CD4-positive, CD25-positive, alpha-beta regulatory T cell (primary cell): ENCODE measurements around the gene BABAM2. TPM values are rescaled to one million over a fixed set of nuclear protein-coding genes. Genes with fewer than 3 reads are reported as not detected.
"Not testable (repeated sequence)": the region's sequence is repeated elsewhere in the genome, so short reads cannot be mapped to it uniquely, and the experiment has no call there.

ENCODE experiments used
- ATAC-seq, 2 donors: fragments of 150-1000 bp; cut with Tn5 transposase; one replicate each; pipeline ENCODE4 v1.10.0; 2021; ENCODE audit warnings: low read depth in 2 of 2, moderate number of reproducible peaks in 2 of 2, moderate library complexity in 1 of 2
- DNase-seq, 3 donors: peaks; one replicate each; pipeline versions ENCODE4 v3.0.0 to v3.0.0-alpha.2; 2012 to 2022; ENCODE audit warnings: mixed read lengths in 1 of 3
- H3K27ac ChIP-seq: one replicate; pipeline ENCODE4 v1.7.0; 2013; ENCODE audit warnings: mild to moderate bottlenecking, low read length; ENCODE audit not compliant: insufficient read depth, poor library complexity, severe bottlenecking
- H3K27me3 ChIP-seq: one replicate; pipeline ENCODE4 v1.7.0; 2013; ENCODE audit warnings: low read length; ENCODE audit not compliant: control insufficient read depth, insufficient read depth
- H3K36me3 ChIP-seq: one replicate; pipeline ENCODE4 v1.7.0; 2013; ENCODE audit warnings: mild to moderate bottlenecking, low read length, moderate library complexity; ENCODE audit not compliant: control insufficient read depth, insufficient read depth
- H3K4me1 ChIP-seq: 2 replicates; pipeline ENCODE4 v1.7.0; 2013; ENCODE audit warnings: mild to moderate bottlenecking, low read length; ENCODE audit not compliant: insufficient read depth, control insufficient read depth, poor library complexity, severe bottlenecking
- H3K4me3 ChIP-seq: one replicate; pipeline ENCODE4 v1.7.0; 2013; ENCODE audit warnings: low read depth, mild to moderate bottlenecking, low read length, moderate library complexity
- H3K9me3 ChIP-seq, 2 experiments: 1 replicate in 1 of 2; 2 replicates in 1 of 2; pipeline ENCODE4 v1.7.0; 2013; ENCODE audit warnings: low read length in 2 of 2, mild to moderate bottlenecking in 1 of 2, moderate library complexity in 1 of 2; ENCODE audit not compliant: control insufficient read depth in 2 of 2
- H3K27ac Mint-ChIP-seq, 3 donors: one replicate each; pipeline ENCODE4 v1.8.0; 2020 to 2022; ENCODE audit warnings: mild to moderate bottlenecking in 3 of 3, mixed read lengths in 3 of 3, moderate library complexity in 2 of 3
- H3K27me3 Mint-ChIP-seq: one replicate; pipeline ENCODE4 v1.8.0; 2022; ENCODE audit warnings: mild to moderate bottlenecking, mixed read lengths
- H3K36me3 Mint-ChIP-seq: one replicate; pipeline ENCODE4 v1.8.0; 2020; ENCODE audit warnings: mixed read lengths
- H3K4me1 Mint-ChIP-seq, 4 donors: one replicate each; pipeline ENCODE4 v1.8.0; 2020 to 2022; ENCODE audit warnings: mixed read lengths in 4 of 4, mild to moderate bottlenecking in 1 of 4
- H3K4me3 Mint-ChIP-seq, 4 donors: one replicate each; pipeline ENCODE4 v1.8.0; 2020 to 2022; ENCODE audit warnings: mild to moderate bottlenecking in 4 of 4, mixed read lengths in 4 of 4, moderate library complexity in 3 of 4
- H3K9me3 Mint-ChIP-seq, 7 donors: one replicate each; pipeline ENCODE4 v1.8.0; 2020 to 2022; ENCODE audit warnings: mixed read lengths in 7 of 7, mild to moderate bottlenecking in 3 of 7, moderate library complexity in 2 of 7
- polyA plus RNA-seq, 4 donors: library from polyadenylated mRNA; unstranded; fragments of 300-500 nt; fragmentation: Illumina TruSeq; gene quantifications; one replicate each; pipeline ENCODE4 v1.2.3, GENCODE V29; 2021
- total RNA-seq: library from RNA; stranded (reverse); gene quantifications from one replicate; pipeline ENCODE4 v1.2.3, GENCODE V29; 2022

BABAM2 gene
- total and polyA plus RNA-seq, 5 donors from 2014 or later = 42.9 to 70.0 (median 58.5) TPM

DNA sequence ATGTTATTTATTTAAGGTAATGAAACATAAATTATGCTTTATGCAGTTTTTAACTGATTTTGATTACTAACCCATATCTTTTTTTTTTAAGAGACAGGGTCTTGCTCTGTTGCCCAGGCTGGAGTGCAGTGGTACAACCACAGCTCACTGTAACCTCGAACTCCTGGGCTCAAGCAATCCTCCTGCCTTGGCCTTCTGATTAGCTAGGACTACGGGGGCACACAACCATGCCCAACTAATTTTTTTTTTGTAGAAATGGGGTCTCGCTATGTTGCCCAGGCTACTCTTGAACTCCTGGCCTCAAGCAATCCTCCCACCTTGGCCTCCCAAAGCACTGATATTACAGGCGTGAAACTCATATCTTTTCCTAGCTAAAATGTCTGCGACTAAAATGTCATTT, 26.6 kb upstream of the BABAM2 start:
- H3K27ac Mint-ChIP-seq, H3K4me3 ChIP-seq, H3K27me3 ChIP-seq, ATAC-seq, H3K9me3 ChIP-seq, H3K4me1 Mint-ChIP-seq, H3K27me3 Mint-ChIP-seq, H3K4me3 Mint-ChIP-seq, H3K36me3 ChIP-seq, H3K36me3 Mint-ChIP-seq, H3K27ac ChIP-seq, H3K4me1 ChIP-seq, H3K9me3 Mint-ChIP-seq, DNase-seq: not testable (repeated sequence)

- H3K9me3 Mint-ChIP-seq = no peaks in the 10 kb centered on the region
- ATAC-seq (no peak), DNase-seq (no peak)
- no peak overlapping the region for H3K27ac ChIP-seq
- no peak overlapping the region for H3K4me3 ChIP-seq
- H3K4me1 ChIP-seq = no peaks in the 10 kb centered on the region
- no peaks in the 10 kb centered on the region for H3K27me3 ChIP-seq
- no peak overlapping the region for H3K27ac Mint-ChIP-seq
- H3K27me3 Mint-ChIP-seq = no peaks in the 10 kb centered on the region
- H3K9me3 ChIP-seq = no peaks in the 10 kb centered on the region
- no peaks in the 10 kb centered on the region for H3K36me3 ChIP-seq
- no peaks in the 10 kb centered on the region for H3K4me1 Mint-ChIP-seq
- H3K4me3 Mint-ChIP-seq = no peak overlapping the region
- no peaks in the 10 kb centered on the region for H3K36me3 Mint-ChIP-seq
Measured at GRCh38 chr2:27866237-27866636, 24.3 kb upstream of the BABAM2 start.

- H3K36me3 Mint-ChIP-seq = peaks cover 5% of the 10 kb centered on the region
- H3K4me1 Mint-ChIP-seq = peaks cover 0 to under 1% (median 0%) of the 10 kb centered on the region in 4 donors
- Histone ChIP-seq H3K4me1 (no peaks in the 10 kb centered on the region), H3K27me3 (no peaks in the 10 kb centered on the region), H3K4me3 (no peak overlapping the region), H3K9me3 (no peaks in the 10 kb centered on the region), H3K27ac (no peak overlapping the region), H3K36me3 (no peaks in the 10 kb centered on the region)
- ATAC-seq (no peak), DNase-seq (no peak)
- no peaks in the 10 kb centered on the region for H3K27me3 Mint-ChIP-seq
- H3K27ac Mint-ChIP-seq = no peak overlapping the region
- H3K4me3 Mint-ChIP-seq = no peak overlapping the region
- no peaks in the 10 kb centered on the region for H3K9me3 Mint-ChIP-seq
Measured at GRCh38 chr2:27869763-27870162, 20.8 kb upstream of the BABAM2 start.

DNA sequence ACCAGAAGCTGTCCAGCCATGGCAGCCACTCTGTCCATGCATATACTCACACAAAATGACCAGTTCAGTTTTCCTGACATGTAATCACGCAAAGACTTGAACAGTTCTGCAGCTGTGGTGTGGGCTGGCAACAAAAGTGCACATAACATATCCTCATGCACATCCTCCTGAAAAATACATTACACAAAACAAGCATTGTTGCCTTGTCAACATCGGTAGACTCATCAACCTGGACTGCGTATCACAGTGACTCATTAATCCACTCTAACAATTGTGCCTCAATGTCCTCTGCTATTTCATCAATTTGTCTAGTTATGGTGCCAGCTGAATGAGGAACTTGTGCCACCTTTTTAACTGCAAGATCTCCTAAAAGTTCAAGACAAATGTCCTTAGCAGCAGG, 19.8 kb upstream of the BABAM2 start:
- H3K4me1 Mint-ChIP-seq = peaks cover 0 to 3% (median 0%) of the 10 kb centered on the region in 4 donors
- peaks cover 3% of the 10 kb centered on the region for H3K27me3 Mint-ChIP-seq
- no peak overlapping the region for H3K27ac Mint-ChIP-seq
- H3K4me1 ChIP-seq = no peaks in the 10 kb centered on the region
- ATAC-seq (no peak), DNase-seq (no peak)
- H3K4me3 ChIP-seq = no peak overlapping the region
- H3K36me3 Mint-ChIP-seq = peaks cover 5% of the 10 kb centered on the region
- H3K4me3 Mint-ChIP-seq = no peak overlapping the region
- H3K9me3 ChIP-seq = peaks cover 0 to under 1% of the 10 kb centered on the region in 2 experiments
- H3K36me3 ChIP-seq = no peaks in the 10 kb centered on the region
- no peaks in the 10 kb centered on the region for H3K27me3 ChIP-seq
- peaks cover 0 to 2% (median 1%) of the 10 kb centered on the region in 7 donors for H3K9me3 Mint-ChIP-seq
- no peak overlapping the region for H3K27ac ChIP-seq

GRCh38 chr2:27871802-27872201, 18.7 kb upstream of the BABAM2 start:
- Histone ChIP-seq H3K9me3 (peaks cover 5 to 8% of the 10 kb centered on the region in 2 experiments), H3K4me3 (no peak overlapping the region), H3K4me1 (no peaks in the 10 kb centered on the region), H3K27me3 (no peaks in the 10 kb centered on the region), H3K36me3 (no peaks in the 10 kb centered on the region), H3K27ac (no peak overlapping the region)
- Mint-ChIP-seq H3K9me3 (peaks cover 0 to 7% (median 1%) of the 10 kb centered on the region in 7 donors), H3K36me3 (peaks cover 5% of the 10 kb centered on the region), H3K27me3 (peaks cover 5% of the 10 kb centered on the region), H3K27ac (no peak overlapping the region), H3K4me1 (peaks cover 0 to 3% (median 0%) of the 10 kb centered on the region in 4 donors), H3K4me3 (no peak overlapping the region)
- DNase-seq = no peak
- no peak for ATAC-seq

GRCh38 chr2:27873091-27873490, 17.4 kb upstream of the BABAM2 start:
- H3K36me3 ChIP-seq = no peaks in the 10 kb centered on the region
- no peak for DNase-seq
- no peak overlapping the region for H3K4me3 Mint-ChIP-seq
- no peak overlapping the region for H3K27ac ChIP-seq
- H3K27me3 Mint-ChIP-seq = peaks cover 5% of the 10 kb centered on the region
- peaks cover 0 to 7% (median 3%) of the 10 kb centered on the region in 7 donors for H3K9me3 Mint-ChIP-seq
- H3K9me3 ChIP-seq = peaks cover 5 to 8% of the 10 kb centered on the region in 2 experiments
- H3K36me3 Mint-ChIP-seq = peaks cover 5% of the 10 kb centered on the region
- no peaks in the 10 kb centered on the region for H3K27me3 ChIP-seq
- H3K4me1 ChIP-seq = no peaks in the 10 kb centered on the region
- no peak overlapping the region for H3K27ac Mint-ChIP-seq
- peaks cover 0 to 3% (median 0%) of the 10 kb centered on the region in 4 donors for H3K4me1 Mint-ChIP-seq
- ATAC-seq = no peak
- no peak overlapping the region for H3K4me3 ChIP-seq

DNA sequence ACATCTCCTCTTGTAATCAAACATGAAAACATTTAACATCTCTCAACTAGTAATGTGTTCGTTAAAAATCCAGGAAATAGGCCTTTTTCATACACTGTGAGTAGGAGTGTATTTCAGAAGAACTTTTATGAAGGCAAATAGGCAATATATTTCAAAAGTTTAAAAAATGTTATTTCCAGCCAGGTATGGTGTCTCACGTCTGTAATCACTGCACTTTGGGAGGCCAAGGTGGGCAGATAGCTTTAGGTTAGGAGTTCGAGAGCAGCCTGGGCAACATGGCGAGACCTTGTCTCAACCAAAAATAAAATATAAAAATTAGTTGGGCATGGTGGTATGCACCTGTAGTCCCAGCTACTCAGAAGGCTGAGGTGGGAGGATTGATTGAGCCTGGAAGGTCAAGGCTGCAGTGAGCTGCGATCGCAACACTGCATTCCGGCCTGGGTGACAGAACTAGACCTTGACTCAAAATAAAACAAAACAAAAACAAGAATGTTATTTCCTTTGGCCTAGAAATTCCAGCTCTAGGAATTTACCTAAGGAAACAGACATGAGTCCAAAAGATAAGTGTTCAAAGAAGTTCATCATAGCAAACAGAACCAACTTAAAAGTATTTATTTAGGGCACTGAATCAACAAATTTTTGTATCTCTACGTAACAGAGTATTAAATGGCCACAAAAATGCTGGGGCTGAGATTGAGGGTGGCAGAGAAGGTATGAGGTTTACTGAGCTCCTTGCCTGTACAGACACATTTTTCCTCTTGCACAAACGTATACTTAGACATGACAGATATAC, 15.2 kb upstream of the BABAM2 start:
- H3K36me3 ChIP-seq = no peaks in the 10 kb centered on the region
- DNase-seq = no peak
- H3K4me1 ChIP-seq = no peaks in the 10 kb centered on the region
- H3K27ac Mint-ChIP-seq = peak overlapping the region in 1 of 3 donors; percentile 6
- no peak overlapping the region for H3K27ac ChIP-seq
- H3K4me1 Mint-ChIP-seq = peaks cover 0 to 3% (median 0%) of the 10 kb centered on the region in 4 donors
- no peak overlapping the region for H3K4me3 Mint-ChIP-seq
- H3K9me3 ChIP-seq = peaks cover 5 to 8% of the 10 kb centered on the region in 2 experiments
- ATAC-seq = no peak
- H3K27me3 ChIP-seq = no peaks in the 10 kb centered on the region
- H3K27me3 Mint-ChIP-seq = peaks cover 5% of the 10 kb centered on the region
- no peak overlapping the region for H3K4me3 ChIP-seq
- peaks cover 5% of the 10 kb centered on the region for H3K36me3 Mint-ChIP-seq
- peaks cover 0 to 7% (median 3%) of the 10 kb centered on the region in 7 donors for H3K9me3 Mint-ChIP-seq

DNA sequence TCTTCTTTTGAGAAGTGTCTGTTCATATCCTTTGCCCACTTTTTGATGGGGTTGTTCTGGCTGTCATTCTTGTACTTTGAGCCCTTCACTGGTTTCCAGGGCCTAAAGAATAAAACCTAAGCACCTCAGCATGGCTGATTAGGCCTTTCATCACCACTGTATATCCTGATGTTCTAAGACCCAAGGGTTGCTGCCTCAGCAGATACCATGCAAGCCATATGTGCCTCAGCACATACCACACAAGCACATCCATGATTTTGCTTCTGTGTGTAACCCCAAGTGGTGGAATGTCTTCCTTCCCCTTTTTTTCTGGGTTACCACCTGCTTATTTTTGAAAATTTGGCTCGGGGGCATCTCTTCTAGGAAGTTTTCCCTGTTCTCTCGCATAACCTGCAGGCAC, 11.7 kb upstream of the BABAM2 start:
- no peak overlapping the region for H3K27ac Mint-ChIP-seq
- H3K9me3 Mint-ChIP-seq = peaks cover 0 to 9% (median 3%) of the 10 kb centered on the region in 7 donors
- H3K4me3 Mint-ChIP-seq = no peak overlapping the region
- H3K36me3 ChIP-seq = no peaks in the 10 kb centered on the region
- no peaks in the 10 kb centered on the region for H3K27me3 ChIP-seq
- H3K27ac ChIP-seq = no peak overlapping the region
- H3K4me1 Mint-ChIP-seq = peaks cover 0 to 9% (median 4%) of the 10 kb centered on the region in 4 donors
- no peak for ATAC-seq
- H3K9me3 ChIP-seq = peaks cover 5 to 8% of the 10 kb centered on the region in 2 experiments
- peaks cover 5% of the 10 kb centered on the region for H3K27me3 Mint-ChIP-seq
- H3K36me3 Mint-ChIP-seq = peaks cover 7% of the 10 kb centered on the region
- DNase-seq = no peak
- H3K4me3 ChIP-seq = no peak overlapping the region
- no peaks in the 10 kb centered on the region for H3K4me1 ChIP-seq
